Stimulated activated CD4-positive, alpha-beta T cell treated with anti-CD3 and anti-CD28 coated beads, TNF-alpha, amount 100 ng/mL, for 4 hours (primary cell): ENCODE results near the gene NEAT1.

Experiments used
- DNase-seq, 3 experiments: peaks; one replicate each; pipeline ENCODE4 v3.0.0-alpha.2; 2020; ENCODE audit warnings: low read depth in 3 of 3

The NEAT1 gene

DNA sequence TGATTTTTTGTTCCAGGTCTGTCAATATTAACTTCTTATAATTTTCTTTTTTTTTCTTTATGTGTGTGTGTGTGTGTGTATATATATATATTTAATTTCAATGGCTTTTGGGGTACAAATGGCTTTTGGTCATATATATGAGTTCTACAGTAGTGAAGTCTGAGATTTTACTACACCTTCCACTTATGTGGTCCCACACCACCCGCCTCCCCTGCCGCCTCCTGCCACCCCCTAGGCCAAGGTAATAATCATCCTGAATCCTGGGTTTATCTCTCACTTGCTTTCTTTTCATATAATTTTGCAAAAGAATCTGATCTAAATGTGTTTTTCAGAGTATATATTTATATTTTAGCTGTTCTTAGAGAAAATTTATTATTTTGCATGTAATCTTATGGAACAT lies 11.1 kb downstream of the NEAT1 start:
- DNase-seq = no peak

DNA sequence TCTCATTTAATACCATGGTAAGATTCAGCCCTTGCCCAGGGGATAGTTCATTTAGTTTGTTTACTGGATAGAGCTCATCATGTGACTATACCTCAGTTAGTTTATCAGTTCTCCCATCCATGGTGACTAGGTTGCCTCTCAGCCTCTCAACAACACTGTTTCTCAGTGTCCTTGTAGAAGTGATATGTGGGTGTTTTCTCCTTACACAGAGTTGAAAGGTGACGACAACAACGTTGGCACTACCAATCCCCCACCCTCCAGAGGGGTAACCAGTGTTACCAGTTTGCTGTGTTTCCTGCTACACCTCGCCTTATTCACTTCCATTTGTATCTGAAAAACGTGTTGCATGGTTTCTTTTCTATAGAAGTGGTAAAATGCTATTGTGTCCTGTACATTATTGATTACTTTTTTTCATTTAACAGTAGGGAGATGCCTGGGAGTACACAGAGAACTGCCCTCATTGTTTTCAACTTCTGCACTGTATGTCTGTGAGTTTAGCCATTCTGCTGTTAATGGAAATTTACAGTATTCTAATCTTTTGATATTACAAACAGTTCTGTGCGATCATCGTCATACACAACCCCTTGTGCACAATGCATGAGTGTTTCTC lies 11.6 kb downstream of the NEAT1 start:
- DNase-seq = no peak

DNA sequence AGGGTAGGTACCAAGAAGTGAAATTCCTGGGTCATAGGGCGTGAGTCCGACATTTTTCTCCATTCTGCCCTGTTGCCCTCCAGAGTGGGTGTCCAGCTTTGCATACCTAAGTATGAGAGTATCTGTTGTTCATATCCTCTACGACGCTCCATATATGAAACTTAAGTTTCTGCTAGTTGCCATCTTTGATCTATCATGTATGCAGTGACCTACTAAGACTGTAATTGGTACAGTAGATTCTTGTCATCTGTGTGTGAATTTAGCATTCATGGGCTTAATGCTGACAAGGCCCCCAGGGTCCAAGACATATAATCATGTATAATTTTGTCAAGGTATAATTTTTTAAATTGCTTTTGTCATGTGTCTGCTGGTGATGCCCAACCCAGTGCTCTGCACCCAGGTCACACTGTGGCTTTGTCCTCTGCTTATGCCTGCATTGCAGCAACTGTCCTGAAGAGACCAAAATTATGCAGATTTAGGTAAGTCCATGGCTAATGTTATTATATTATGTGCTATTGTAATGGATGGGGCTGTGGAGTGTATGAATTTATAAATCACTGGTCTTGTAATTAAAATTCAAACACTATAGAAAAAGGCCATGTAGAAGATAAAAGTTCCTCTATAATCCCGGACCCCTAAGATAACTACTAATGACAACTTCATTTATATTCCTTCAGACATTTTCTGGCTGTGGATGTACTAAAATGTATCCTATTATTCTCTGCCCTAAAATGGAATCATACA lies 12.2 kb downstream of the NEAT1 start:
- no peak for DNase-seq

DNA sequence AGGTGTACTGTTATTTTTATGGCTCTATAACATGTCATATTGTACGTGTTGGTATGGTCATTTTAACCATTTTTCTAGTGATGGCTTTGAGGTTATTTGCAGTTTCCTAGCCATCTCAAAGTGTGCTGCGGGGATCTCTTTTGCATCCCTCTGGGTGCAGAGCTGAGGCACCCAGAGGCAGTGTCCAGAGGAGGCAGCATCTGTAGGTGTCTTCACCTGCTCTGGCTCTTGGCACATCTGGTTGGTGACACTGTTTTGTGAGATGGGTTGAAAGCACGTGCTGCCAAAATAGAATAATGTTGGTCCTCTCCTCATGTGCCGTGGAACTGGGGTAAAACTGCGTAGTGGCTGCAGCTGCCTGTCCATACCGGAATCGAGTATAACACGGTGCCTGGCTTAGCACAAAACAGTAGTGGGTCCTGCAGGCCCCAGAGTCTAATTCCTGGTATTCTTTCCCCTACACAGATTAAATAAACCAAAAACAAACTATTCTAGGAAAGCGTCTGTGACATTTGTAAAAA lies 12.9 kb downstream of the NEAT1 start:
- DNase-seq = no peak

DNA sequence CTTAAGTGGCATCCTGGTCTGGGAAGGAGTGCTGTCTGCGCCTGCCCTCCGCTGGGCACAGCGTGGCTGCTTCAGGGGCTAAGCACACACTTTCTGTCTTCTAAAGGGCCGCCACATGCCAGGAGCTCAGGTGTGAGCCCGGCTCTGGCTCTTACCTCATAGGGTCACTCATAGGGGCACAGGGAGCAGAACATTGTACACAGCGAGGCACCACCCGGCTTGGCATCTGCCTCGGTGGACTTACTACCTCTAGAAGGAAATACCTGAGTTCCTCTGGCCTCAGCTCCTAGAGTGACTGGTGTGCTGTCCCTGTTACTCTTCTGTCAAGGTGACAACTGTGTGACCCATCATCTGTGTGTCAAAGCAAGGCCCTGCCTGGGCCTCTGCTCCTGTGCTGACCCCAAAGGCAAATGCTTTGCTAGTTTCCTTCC lies 13.4 kb downstream of the NEAT1 start:
- DNase-seq = no peak

DNA sequence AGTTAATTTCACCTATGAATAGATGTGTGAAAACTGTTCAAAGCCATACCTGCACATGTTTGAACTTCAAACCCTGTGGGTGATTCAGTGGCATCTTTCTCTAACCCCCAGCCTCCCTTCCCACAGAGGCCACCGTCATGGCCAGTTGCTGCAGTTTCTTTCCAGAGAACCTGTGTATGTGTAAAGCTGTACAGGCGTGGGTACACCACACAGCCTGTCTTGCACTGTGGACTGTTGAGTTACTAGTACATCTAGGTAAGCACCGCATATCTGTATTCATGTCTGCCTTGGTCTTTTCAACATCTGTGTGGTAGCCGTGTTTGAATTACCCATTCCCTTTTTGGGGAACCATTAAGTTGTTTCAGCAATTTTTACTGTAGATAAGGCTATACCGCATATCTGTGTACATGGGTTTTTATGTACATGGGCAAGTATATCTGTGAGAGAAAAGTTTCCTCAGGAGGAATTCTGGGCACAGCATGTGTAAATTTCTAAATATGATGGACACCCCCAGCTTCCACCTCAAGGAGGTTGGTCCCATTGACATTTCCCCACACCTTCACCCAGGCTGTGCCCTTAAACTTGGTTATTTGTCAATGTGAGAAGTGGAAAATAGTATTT lies 13.9 kb downstream of the NEAT1 start:
- no peak for DNase-seq

DNA sequence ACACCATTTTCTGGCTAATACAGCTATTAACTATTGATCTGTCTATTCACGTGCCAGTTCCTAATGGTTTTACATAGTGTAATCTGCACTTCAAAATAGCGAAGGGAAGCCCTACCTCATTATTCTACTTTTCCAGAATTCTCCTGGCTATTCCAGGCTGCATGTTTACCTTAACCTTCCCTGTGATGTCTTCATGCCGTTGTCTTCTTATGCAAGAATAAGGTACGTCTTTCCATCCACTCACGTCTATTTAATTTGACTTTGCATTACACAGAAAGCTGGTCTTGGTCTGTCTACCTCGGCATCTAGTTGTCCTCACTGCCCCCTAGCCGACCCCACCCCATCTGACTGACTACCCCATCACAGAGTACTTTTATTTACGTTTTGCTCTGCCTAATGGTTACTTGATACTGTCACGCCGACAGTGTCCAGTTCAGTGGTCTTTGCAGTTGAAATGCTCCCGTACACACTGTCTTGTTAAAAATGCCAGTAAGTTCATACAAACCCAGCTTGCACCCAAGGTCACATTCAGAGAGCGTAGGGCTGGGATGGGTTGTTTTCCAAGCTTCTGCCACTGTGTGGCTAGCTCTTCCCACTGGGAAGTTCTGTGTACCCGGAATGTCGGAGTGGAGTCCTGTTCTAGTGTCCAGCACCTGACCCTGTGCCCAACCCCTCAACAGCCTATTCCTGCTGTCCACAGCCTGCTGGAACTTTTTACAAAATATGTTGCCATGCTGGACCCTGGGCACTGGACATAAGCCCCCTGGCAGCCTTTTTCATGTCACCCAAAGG lies 15.0 kb downstream of the NEAT1 start:
- DNase-seq = no peak

DNA sequence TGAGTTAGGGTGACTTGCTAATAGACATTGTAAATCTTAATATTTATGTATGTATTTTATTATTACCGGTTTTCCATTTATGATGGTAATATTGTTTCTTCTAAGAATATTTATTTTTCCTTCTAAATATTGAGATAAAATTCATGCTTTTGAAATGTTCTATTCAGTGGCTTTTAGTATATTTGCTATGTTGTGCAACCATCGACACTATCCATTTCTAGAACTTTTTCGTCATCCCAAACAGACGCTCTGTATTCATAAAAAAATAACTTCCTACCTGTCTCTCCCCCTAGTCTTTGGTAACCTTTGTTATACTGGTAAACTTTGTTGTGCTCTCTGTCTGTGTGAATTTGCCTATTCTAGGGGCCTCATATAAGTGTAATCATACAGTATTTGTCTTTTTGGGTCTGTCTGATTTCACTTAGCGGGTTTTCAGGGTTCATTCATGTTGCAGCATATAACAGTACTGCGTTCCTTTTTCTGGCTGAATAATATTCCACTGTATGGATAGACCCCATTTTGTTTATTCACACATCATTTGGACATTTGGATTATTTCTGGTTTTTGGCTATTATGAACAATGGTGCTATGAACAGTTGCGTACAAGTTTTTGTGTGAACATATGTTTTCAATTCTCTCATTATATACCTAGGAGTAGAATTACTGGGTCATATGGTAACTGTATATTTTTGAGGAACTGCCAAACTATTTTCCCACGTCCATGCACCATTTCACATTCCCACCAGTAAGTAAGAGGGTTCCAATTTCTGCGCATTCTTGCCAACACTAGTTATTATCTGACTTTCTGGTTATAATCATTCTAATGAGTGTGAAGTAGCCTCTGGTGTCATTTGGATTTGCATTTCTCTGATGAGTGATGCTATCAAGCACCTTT lies 15.9 kb downstream of the NEAT1 start:
- no peak for DNase-seq

DNA sequence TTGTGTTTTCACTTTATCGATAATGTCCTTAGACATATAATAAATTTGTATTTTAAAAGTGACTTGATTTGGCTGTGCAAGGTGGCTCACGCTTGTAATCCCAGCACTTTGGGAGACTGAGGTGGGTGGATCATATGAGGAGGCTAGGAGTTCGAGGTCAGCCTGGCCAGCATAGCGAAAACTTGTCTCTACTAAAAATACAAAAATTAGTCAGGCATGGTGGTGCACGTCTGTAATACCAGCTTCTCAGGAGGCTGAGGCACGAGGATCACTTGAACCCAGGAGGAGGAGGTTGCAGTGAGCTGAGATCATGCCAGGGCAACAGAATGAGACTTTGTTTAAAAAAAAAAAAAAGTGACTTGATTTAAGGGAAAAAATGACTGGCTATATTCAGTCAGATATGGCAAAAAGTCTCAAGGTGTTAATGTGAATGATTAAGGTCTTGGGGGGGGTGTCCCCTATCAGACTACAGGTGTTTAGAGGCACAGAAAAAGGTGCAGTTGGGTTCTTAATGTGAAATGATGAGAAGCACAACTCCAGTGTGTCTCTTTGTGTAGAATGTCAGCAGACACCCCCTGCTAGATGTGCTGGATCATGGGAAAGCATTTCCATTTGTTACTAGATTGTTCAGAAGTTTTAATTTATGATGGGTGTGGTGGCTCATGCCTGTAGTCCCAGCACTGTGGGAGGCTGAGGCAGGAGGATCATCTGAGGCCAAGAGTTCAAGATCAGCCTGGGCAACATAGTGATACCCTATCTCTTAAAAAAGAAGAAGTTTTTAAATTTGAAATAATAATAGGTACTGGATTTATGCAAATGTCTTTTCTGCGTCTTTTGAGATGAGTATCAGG lies 17.0 kb downstream of the NEAT1 start:
- no peak for DNase-seq

DNA sequence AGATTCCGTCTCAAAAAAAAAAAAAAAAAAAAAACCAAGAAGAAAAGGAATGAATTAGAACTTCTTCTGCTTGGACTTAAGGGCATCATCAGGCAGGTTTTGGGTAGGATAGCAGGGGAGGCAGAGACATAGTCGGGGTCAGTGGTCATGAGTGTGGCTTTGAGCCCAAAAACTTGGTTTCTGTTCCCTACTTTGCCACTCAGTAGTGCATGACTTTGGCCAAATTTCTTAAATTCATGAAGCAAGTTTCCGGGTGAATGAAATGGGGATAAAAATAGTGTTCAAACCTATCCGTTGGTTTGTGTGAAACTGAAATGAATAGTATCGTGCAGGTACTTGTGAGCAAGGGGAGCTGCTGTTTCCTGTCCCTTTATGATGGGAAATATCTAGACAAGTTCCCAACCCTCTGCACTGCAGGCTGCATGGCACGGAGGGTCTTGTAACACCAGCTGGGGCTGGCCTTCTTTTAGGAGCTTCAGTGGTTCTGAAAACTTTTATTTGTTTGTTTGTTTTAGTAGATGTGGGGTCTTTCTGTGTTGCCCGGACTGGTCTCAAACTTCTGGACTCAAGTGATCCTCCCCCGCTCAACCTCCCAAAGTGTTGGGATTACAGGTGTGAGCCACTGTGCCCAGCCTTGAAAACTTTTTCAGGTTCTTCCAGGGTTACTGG lies 18.4 kb downstream of the NEAT1 start:
- no peak for DNase-seq

DNA sequence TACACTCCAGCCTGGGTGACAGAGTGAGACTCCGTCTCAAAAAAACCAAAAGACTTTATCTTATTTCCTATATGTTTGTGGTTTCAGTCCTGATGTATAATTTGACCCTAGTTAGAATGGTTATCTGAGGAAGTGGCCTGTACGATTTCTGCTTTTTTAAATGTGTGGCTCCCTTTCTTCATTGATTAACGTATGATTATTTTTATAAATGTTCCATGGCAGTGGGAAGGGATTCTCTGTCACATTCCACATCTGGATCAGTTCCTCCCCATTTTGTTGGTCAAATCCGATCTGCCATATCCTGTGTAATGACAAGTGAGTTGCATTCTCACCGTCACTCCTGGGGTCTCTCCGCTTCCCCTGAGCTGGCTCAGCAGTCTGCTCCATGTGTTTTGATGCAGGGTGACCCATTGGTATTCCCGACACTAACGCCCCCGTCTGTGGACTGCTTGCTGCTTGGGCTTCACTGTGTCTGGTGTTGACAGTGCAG lies 20.3 kb downstream of the NEAT1 start:
- no peak for DNase-seq

DNA sequence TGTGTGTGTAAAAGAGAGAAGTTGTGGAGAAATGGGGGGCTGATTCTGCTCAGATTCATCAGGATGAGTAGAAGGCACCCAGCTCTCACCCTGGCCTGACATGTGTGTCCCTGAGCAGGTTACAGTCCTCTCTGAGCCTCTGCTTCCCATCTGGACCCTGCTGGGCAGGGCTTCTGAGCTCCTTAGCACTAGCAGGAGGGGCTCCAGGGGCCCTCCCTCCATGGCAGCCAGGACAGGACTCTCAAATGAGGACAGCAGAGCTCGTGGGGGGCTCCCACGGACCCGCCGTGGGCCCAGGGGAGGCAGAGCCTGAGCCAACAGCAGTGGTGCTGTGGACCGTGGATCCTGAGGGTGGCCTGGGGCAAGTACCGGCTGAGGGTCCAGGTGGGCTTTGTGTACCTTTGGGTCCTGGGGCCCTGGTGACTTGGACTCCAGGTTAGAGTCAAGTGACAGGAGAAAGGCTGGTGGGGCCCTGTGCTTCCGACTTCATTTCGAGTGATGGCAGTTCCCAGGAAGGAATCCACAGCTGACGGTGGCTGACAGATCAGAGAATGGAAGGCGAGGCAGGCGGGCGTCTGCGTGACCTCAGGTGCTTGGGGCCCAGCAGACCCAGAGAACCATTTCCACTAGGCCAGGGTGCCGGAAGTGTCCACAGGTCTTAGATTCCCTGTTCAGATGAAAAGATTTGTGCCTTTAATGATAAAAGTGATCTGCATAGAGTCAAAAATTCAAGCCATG lies 21.9 kb downstream of the NEAT1 start:
- DNase-seq = no peak

DNA sequence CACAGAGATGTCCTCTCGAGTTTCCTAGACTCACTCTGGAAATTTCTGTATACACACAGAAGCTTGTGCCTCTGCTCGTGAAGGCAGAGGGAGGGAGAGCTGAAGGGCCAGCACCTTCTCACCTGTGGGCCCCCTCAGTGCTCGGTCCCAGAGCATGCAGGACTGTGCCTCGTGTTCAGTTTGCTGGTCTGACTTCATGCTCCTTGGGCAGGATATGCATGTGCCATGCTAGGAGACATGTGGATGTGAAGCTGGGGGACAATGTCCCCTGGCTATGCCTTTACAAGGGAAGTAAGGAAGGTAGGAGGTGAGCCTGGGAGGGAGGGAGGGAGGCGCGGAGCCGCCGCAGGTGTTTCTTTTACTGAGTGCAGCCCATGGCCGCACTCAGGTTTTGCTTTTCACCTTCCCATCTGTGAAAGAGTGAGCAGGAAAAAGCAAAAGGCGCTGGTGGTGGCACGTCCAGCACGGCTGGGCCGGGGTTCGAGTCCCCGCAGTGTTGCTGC lies 22.6 kb downstream of the NEAT1 start:
- no peak for DNase-seq

DNA sequence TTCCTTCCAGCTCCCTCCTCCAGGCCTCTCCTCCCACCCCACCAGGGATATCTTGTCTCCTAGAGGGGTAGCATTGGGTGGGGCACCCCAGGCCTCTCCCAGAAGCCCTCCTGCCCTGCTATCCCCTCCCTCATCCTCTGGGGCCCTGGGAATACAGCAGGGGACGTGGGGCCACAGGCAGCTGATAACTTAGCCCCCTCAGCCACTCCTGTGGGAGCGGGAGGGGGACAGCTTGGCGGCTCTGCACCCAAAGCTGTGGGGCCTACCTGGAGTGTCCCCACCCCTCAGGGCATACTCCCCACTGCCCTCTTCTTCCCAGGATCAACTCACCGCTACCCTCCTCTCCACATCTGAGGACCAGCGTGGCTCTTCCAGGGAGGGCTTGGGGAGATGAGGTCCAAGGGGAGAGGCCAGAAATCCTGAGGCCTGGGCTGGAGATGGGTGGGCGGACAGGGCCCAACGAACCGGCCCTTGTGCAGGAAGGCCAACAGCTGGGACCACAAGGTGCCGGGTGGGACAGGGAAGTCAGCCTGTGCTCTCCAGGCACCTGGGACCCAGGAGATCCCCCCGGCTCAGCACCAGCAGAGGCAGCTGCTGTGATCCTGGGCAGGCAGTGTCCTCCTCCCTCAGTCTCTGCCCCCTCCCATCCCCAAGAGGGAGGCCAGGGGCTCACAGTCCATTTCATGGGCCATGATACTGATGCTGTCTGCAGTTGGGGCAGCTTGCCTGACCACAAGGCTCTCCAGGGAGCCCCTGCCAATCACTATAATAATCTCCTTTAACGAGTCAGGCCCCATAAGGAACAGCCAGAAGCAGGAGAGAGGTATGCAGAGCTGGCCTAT lies 23.2 kb downstream of the NEAT1 start:
- DNase-seq = no peak

DNA sequence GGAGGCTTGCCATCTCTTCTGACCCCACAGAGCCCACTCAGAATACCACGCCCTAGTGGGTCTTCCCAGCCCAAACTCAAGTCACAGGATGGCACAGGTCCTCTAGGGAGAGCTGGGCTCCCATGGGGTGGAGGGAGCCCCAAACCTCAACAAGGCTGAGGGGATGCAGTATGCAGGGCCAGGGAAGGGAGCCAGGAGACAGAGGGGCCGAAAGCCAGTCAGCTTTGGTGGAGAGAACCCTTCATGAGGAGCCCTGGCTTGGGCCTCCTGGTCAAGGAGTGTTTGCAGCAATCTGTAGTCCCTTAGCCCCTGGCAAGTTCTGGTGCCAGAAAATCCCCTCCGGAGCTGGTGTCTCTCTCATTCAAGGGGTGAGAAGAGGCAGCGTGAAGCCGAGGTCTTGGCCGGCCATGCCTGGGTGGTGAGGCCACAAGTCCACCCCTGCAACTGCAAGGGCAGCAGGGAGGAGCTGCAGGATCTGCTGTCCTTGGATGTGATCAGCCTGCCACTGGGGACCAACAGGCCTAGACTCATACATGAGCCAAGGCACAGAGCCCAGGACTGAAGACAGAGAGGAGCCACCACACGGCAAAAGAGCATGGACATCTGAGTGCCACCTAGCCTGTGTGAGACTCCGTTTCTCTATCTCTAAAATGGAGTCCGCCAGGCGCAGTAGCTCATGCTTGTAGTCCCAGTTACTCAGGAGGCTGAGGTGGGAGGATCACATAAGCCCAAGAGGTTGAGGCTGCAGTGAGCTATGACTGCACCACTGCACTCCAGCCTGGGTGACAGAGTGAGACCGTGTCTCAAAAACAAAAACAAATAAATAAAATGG lies 24.1 kb downstream of the NEAT1 start:
- DNase-seq = no peak

DNA sequence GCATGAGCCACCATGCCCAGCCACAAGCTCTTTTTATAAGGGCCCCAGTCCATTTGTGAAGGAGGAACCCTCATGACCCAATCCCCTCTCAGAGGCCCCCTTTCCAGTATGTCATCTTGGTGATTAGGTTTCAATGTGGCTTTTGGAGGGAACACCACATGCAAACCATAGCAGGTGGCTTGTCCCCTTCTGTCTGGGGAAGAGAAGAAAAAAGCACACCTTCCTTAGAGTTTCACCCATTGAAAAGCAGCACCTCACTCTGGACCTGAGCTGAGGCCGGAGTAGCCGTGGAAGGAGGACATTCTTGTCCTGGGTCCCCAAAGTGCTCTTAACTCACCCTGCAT lies 25.4 kb downstream of the NEAT1 start:
- DNase-seq = no peak
